AG04450 (cell line): ENCODE results near the gene PRKAG1. TPM values are rescaled to one million over a fixed set of nuclear protein-coding genes. Genes with fewer than 3 reads are reported as not detected.

Source experiments
- CTCF ChIA-PET: fragments of 300-600, 350-600 bp; formaldehyde crosslinking; extraction: SDS; loops from one replicate; lab custom pipeline; 2022; ENCODE audit warnings: antibody characterized with exemption, inconsistent platforms; lab: Charles Lee
- POLR2A ChIA-PET: fragments of 350-600 bp; formaldehyde crosslinking; extraction: SDS; loops from one replicate; lab custom pipeline; 2021; ENCODE audit warnings: antibody characterized with exemption, inconsistent platforms; lab: Yijun Ruan, JAX
- DNase-seq: peaks from one replicate; pipeline ENCODE4 v3.0.0-alpha.2; 2011; ENCODE audit warnings: low read depth, low spot score
- H3K27ac ChIP-seq: one replicate; pipeline ENCODE4 v1.5.1; 2012; ENCODE audit warnings: low read depth, low read length, control low read depth
- H3K27me3 ChIP-seq: one replicate; pipeline ENCODE4 v1.6.0; 2012; ENCODE audit warnings: low read length; ENCODE audit not compliant: control insufficient read depth, insufficient read depth
- H3K4me3 ChIP-seq: 2 replicates; pipeline ENCODE4 v1.5.1; 2011; ENCODE audit warnings: mild to moderate bottlenecking, low read depth, low read length, control low read depth
- H3K9me3 ChIP-seq: 2 replicates; pipeline ENCODE4 v1.5.1; 2012; ENCODE audit warnings: low read length; ENCODE audit not compliant: control insufficient read depth, insufficient read depth
- CTCF ChIP-seq: IDR thresholded peaks from 2 replicates; pipeline ENCODE4 v1.5.1; 2011; ENCODE audit warnings: low read depth, low read length, control low read depth, inconsistent platforms
- polyA plus RNA-seq: library from polyadenylated mRNA; depleted of rRNA; stranded (reverse); fragments of >200 nt; gene quantifications from 2 replicates; pipeline ENCODE4 v1.2.3, GENCODE V29; 2011

The PRKAG1 gene
- polyA plus RNA-seq, 1 experiment = 130 TPM

- peak within 1 kb of the TSS; percentile 97 for H3K4me3 ChIP-seq
- ChIA-PET CTCF (interaction anchor here (0.5 to 2.2 kb wide), 14 partner anchors 9 to 172 kb away, joined by 3 to 12 read pairs (median 4); partner anchors contain the start of gene WNT1), POLR2A (interaction anchor here (0.5 to 1.8 kb wide), 14 partner anchors 9 to 1200 kb away, joined by 3 to 13 read pairs (median 4); partner anchors contain the start of genes FKBP11 and WNT10B)
- H3K27ac ChIP-seq = peak within 1 kb of the TSS; percentile 80
- H3K9me3 ChIP-seq = peaks cover 6% of the 10 kb centered on the region; the same call in 1 of the 2 replicates
- peak; percentile 76 for DNase-seq
- peaks cover 5% of the 10 kb centered on the region for H3K27me3 ChIP-seq
- TF ChIP-seq CTCF = no peak
These were observed 61.2 kb downstream of the PRKAG1 start, which contains the start of gene ARF3 for GRCh38 chr12:48957141-48958048. TSS of gene ARF3 (minus strand) at chr12:48957487. CDS start at chr12:48941095, 16,392 bp downstream.

- Histone ChIP-seq H3K27ac (peak overlapping the region; percentile 80), H3K4me3 (peak overlapping the region; percentile 97), H3K27me3 (peaks cover 5% of the 10 kb centered on the region), H3K9me3 (peaks cover 6% of the 10 kb centered on the region; the same call in 1 of the 2 replicates)
- TF ChIP-seq CTCF = 0 out of 2 replicates have a peak, but pooled peaks have one; percentile 11
- CTCF ChIA-PET = interaction anchor here (0.5 to 2.2 kb wide), 10 partner anchors 15 to 104 kb away, joined by 3 to 12 read pairs (median 4); partner anchors contain the start of gene WNT1
- peak; percentile 89 for DNase-seq
- POLR2A ChIA-PET = interaction anchor here (0.6 to 1.8 kb wide), 9 partner anchors 9 to 1199 kb away, joined by 3 to 13 read pairs (median 6); partner anchors contain the start of genes FKBP11 and WNT10B
These were observed 62.1 kb downstream of the PRKAG1 start for GRCh38 chr12:48956279-48957140.

- Histone ChIP-seq H3K9me3 (peaks cover 6% of the 10 kb centered on the region; the same call in 1 of the 2 replicates), H3K4me3 (no peak overlapping the region), H3K27me3 (peaks cover 5% of the 10 kb centered on the region), H3K27ac (no peak overlapping the region)
- ChIA-PET POLR2A (no interaction called here), CTCF (interaction anchor here (1.1 to 1.8 kb wide), 4 partner anchors 19 to 140 kb away, joined by 3 to 7 read pairs (median 4); a partner anchor contains a TSS)
- no peak for DNase-seq
- no peak for TF ChIP-seq CTCF
These were observed 63.6 kb downstream of the PRKAG1 start for GRCh38 chr12:48954841-48955501.

DNA sequence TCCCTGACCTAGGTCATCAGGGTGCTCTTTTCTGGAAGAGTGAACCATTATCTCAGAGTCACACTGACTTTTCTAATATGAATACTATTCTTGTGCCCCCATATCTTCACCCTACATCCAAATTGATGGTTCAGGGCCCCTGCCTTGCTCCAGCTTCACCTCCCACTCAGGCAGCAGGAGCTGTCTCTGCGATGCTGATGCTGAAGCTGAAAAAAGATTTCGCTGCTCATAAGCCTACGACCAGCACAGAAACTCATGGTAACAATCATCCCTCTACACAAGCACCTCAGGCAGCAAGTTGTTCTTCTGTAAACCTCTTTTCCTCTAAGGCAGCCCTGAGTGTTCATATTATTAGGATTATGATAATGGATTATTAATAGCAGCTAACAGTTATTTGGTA, 64.5 kb downstream of the PRKAG1 start:
- POLR2A ChIA-PET = no interaction called here

More for the DNA sequence above, 64.5 kb downstream of the PRKAG1 start:
- no peak for TF ChIP-seq CTCF
- Histone ChIP-seq H3K9me3 (peaks cover 6% of the 10 kb centered on the region; the same call in 1 of the 2 replicates), H3K27ac (no peak overlapping the region), H3K4me3 (no peak overlapping the region), H3K27me3 (no peaks in the 10 kb centered on the region)
- DNase-seq = no peak
- CTCF ChIA-PET = interaction anchor here (1.1 to 2.6 kb wide), 3 partner anchors 18 to 139 kb away, joined by 3 to 14 read pairs (median 5); a partner anchor contains a TSS
